Suprapubic skin (tissue), 3 donors: ENCODE data around the gene KRT76.

Source experiments
- CTCF ChIP-seq, 2 donors: fragments of 200-600 bp in 1 of 2; fragments of 450-650 bp in 1 of 2; sonication (generic) in 1 of 2; IDR thresholded peaks; one replicate each; pipeline ENCODE4 v1.5.1; 2016 to 2019; ENCODE audit warnings: antibody characterized with exemption in 2 of 2, mild to moderate bottlenecking in 1 of 2, moderate library complexity in 1 of 2
- EP300 ChIP-seq: sonication (generic); formaldehyde crosslinking; IDR thresholded peaks from one replicate; pipeline ENCODE4 v1.6.1; 2017; ENCODE audit warnings: antibody characterized with exemption
- POLR2A ChIP-seq, 2 donors: fragments of 450-650 bp; IDR thresholded peaks; one replicate each; pipeline ENCODE4 v1.6.1; 2017; ENCODE audit warnings: antibody characterized with exemption in 2 of 2, mild to moderate bottlenecking in 2 of 2, moderate library complexity in 2 of 2

DNA sequence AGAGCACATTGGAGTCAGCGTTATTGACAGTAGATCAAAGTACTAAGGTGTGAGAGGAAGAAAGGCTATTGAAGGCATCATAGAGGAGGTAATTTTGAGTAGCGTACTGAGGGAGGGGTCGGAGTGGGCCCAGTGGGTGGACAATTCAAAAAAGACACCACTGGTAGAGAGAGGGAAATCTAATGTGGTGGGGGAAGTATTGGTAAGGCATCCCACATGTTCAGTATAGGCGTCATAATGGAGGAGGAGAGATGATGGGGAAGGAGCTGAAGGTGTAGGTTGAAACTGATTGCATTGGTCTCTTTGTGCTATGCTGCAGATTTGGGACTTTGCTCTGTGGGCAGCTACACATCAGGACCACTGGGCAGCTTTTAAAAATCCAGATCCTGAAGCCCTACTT is 50.1 kb downstream of the KRT76 start:
- TF ChIP-seq CTCF (IDR thresholded peaks at IDR 0.05) (no peak), EP300 (no peak), POLR2A (IDR thresholded peaks at IDR 0.05) (no peak)
